ENCODE data around the gene GDF3.

GRCh38 chr12:7693793-7694192 lies 1.8 kb downstream of the GDF3 start:
- TF ChIP-seq KLF1 (tag; IDR thresholded peaks at IDR 0.05) (no peak), SMAD3 (CRISPR knock-in tag; conservative IDR thresholded peaks at IDR 0.05) (no peak), EP300 (IDR thresholded peaks at IDR 0.05; ENCODE audit: low read length) (no peak), ZBTB5 (IDR thresholded peaks at IDR 0.05) (no peak), THRAP3 (IDR thresholded peaks at IDR 0.05; ENCODE audit: borderline replicate concordance) (no peak), POLR2G (IDR thresholded peaks at IDR 0.05; ENCODE audit: low read depth, low read length) (no peak), NR3C1 (CRISPR knock-in tag; IDR thresholded peaks at IDR 0.05) (no peak), MXD1 (CRISPR knock-in tag; IDR thresholded peaks at IDR 0.05; ENCODE audit: borderline replicate concordance, poor library complexity, severe bottlenecking) (no peak), GABPA (tag; conservative IDR thresholded peaks at IDR 0.05; ENCODE audit: low read depth) (no peak), PATZ1 (CRISPR knock-in tag; IDR thresholded peaks at IDR 0.05; ENCODE audit: borderline replicate concordance) (no peak), ZNF121 (CRISPR knock-in tag; conservative IDR thresholded peaks at IDR 0.05) (no peak)
- TF ChIP-seq, protein P1, sequence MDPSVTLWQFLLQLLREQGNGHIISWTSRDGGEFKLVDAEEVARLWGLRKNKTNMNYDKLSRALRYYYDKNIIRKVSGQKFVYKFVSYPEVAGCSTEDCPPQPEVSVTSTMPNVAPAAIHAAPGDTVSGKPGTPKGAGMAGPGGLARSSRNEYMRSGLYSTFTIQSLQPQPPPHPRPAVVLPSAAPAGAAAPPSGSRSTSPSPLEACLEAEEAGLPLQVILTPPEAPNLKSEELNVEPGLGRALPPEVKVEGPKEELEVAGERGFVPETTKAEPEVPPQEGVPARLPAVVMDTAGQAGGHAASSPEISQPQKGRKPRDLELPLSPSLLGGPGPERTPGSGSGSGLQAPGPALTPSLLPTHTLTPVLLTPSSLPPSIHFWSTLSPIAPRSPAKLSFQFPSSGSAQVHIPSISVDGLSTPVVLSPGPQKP (CRISPR knock-in tag; IDR thresholded peaks at IDR 0.05), result no peak
